Measurements from ENCODE around the gene LEMD3. TPM values are rescaled to one million over a fixed set of nuclear protein-coding genes. Genes with fewer than 3 reads are reported as not detected.

The LEMD3 gene
- total and polyA plus RNA-seq, 2 of the 8 experiments (the other 6 are each of a cell fraction or from before 2014, with no cell fraction given): 5.8 to 33.2 TPM

GRCh38 chr12:65171073-65171472, 1.7 kb downstream of the LEMD3 start (continued):
- TF ChIP-seq CHD7 (IDR thresholded peaks at IDR 0.05; ENCODE audit: insufficient replicate concordance, low read length) (no peak), GABPA (IDR thresholded peaks at IDR 0.05; ENCODE audit: borderline replicate concordance, insufficient read depth, low read length) (no peak)

Measured in H1 (cell line).